BJ (cell line): Measurements from ENCODE around the gene RIIAD1. TPM values are rescaled to one million over a fixed set of nuclear protein-coding genes. Genes with fewer than 3 reads are reported as not detected.

Experiments
- CTCF ChIA-PET: fragments of 350-600 bp; formaldehyde crosslinking; extraction: SDS; loops from one replicate; lab custom pipeline; 2021; ENCODE audit warnings: antibody characterized with exemption, inconsistent platforms; lab: Yijun Ruan, JAX
- POLR2A ChIA-PET: fragments of 300-600 bp; sonication (Branson Sonifier 250); formaldehyde crosslinking; extraction: SDS; loops from one replicate; lab custom pipeline; 2021; ENCODE audit warnings: antibody characterized with exemption; lab: Charles Lee
- DNase-seq: peaks from one replicate; pipeline ENCODE4 v3.0.0-alpha.2; 2011; ENCODE audit warnings: low read depth
- H3K27me3 ChIP-seq: 2 replicates; pipeline ENCODE4 v1.6.0; 2011; ENCODE audit warnings: low read length; ENCODE audit not compliant: control insufficient read depth, insufficient read depth
- H3K36me3 ChIP-seq: 2 replicates; pipeline ENCODE4 v1.5.1; 2011; ENCODE audit warnings: low read length; ENCODE audit not compliant: control insufficient read depth, insufficient read depth
- H3K4me3 ChIP-seq: 2 replicates; pipeline ENCODE4 v1.5.1; 2011; ENCODE audit warnings: low read depth, mild to moderate bottlenecking, control low read depth, low read length
- polyA plus RNA-seq: library from polyadenylated mRNA; depleted of rRNA; stranded (reverse); fragments of >200 nt; gene quantifications from 2 replicates; pipeline ENCODE4 v1.2.3, GENCODE V29; 2011
- TF ChIP-seq, protein P1 (sequence below): IDR thresholded peaks from 2 replicates; pipeline ENCODE4 v1.5.1; 2011; ENCODE audit warnings: low read depth, mild to moderate bottlenecking, control low read depth, inconsistent platforms, low read length, moderate library complexity; ENCODE audit not compliant: insufficient read depth

Gene RIIAD1
- polyA plus RNA-seq, 1 experiment = not detected

DNA sequence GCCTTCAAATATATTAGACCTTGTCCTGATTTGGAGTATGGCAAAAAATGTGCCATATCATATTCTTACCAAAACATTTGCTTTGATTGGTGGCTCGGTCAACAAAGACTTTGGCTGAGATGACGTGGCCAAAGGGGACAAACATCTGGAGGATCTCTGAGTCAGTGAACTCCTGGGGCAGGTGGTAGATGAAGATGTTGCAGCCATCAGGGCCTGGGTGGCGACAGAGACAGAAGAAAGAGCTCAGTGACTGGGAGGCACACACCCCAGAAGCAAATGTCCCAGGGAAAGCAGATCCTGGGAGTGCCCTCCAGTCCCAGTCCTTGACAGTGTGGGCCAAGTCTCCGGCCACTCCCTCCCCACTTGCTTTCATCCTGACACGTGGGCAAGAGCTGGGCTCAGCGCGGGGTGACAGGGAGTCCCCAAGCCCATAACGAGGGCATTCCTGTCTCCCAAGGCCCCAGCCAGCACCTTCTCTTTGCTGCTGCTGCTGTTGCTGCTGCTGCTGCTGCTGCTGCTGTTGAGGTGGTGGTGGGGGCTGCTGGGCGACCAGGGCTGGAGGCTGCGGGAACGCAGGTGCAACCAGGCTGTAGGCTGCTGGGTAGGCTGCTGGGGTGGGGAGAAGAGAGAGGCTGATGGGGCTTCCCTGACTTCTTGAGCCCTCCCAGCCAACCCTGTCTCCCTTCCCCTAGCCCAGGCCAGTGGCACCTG, 15.4 kb upstream of the RIIAD1 start:
- Histone ChIP-seq H3K4me3 (no peak overlapping the region), H3K27me3 (peaks cover 2% of the 10 kb centered on the region), H3K36me3 (peaks cover 4% of the 10 kb centered on the region; the same call in 1 of the 2 replicates)
- POLR2A ChIA-PET = no interaction called here
- TF ChIP-seq, protein P1, sequence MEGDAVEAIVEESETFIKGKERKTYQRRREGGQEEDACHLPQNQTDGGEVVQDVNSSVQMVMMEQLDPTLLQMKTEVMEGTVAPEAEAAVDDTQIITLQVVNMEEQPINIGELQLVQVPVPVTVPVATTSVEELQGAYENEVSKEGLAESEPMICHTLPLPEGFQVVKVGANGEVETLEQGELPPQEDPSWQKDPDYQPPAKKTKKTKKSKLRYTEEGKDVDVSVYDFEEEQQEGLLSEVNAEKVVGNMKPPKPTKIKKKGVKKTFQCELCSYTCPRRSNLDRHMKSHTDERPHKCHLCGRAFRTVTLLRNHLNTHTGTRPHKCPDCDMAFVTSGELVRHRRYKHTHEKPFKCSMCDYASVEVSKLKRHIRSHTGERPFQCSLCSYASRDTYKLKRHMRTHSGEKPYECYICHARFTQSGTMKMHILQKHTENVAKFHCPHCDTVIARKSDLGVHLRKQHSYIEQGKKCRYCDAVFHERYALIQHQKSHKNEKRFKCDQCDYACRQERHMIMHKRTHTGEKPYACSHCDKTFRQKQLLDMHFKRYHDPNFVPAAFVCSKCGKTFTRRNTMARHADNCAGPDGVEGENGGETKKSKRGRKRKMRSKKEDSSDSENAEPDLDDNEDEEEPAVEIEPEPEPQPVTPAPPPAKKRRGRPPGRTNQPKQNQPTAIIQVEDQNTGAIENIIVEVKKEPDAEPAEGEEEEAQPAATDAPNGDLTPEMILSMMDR = no peak
- CTCF ChIA-PET = interaction anchor here (0.6 to 1.0 kb wide), 2 partner anchors 23 to 46 kb away, joined by 3 read pairs; no protein-coding TSS in a partner anchor
- DNase-seq = no peak

DNA sequence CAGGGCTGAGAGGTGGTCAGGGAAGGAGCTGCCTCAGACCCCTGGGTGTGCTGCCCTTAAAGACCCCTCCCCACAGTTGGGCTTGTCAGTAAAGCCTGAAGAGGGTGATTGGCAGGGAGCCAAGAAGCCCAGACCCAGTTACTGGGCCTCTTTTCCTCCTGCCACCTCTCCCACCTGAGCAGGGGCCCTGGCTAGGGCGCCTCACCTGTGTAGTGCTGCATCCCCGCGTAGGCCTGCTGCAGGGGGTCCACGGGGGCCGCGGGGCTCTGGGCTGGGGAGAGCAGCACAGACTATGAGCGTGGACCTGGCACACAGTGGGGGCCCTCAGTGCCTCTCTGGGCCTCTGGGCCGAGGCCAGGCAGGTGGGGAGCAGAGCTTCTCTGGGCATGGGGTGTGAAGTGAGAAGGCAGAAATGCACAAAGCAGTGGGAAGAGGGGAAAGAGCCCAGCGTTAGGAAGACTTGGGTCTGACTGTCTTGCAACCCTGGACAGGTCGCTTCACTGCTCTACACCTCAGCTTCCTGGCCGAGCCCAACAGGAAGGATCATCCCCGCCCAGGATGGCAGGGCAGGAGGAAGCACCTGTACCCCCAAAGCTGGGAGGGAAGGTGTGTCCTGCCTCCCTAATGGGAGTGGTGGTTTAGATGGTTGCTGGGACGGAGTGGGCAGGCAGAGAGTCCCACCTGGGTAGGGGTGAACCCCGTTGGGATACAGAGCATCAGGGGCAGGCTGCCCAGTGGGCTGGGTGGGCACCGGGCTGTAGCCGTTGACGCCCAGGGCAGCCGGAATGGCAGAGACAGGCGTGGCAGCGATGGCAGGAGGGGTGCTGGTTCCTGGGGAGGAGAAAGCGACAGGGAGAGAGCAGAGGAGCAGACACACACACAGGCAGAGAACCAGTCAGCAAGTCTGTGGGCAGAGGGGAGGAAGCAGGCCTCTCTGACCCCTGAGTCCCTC, 14.6 kb upstream of the RIIAD1 start:
- CTCF ChIA-PET = interaction anchor here (0.7 to 1.0 kb wide), 2 partner anchors 10 to 46 kb away, joined by 3 read pairs; partner anchors contain the start of gene CELF3
- H3K4me3 ChIP-seq = no peak overlapping the region
- DNase-seq = no peak
- H3K36me3 ChIP-seq = peaks cover 1% of the 10 kb centered on the region; the same call in 1 of the 2 replicates
- peaks cover 2% of the 10 kb centered on the region for H3K27me3 ChIP-seq
- TF ChIP-seq, protein P1 = no peak
- POLR2A ChIA-PET = no interaction called here

DNA sequence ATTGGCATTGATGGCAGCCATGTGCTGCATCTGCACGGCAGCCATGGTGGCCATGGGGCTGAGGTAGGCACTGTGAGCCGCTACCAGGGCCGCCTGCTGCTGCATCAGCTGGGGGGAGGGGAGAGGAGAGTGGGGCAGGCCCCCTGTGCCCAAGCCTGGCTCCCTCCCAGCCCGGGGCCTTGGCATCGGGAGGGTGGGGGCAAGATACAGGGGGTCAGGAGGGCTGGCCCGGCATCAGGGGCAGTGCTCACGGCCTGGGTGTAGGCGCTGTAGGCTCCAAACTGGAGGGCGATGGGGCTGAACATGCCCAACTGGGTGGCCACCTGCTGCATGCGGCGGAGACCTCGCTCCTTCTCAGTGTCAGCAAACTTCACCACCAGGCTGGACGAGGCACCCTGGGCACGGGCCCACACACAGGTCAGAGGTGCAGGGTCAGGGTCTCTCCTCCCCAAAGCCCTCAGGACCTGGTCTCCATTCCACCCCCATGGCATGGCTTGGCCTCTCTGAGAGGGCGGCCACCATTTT, 13.7 kb upstream of the RIIAD1 start:
- H3K4me3 ChIP-seq = no peak overlapping the region
- no peak for DNase-seq
- ChIA-PET CTCF (interaction anchor here (0.7 kb wide), 1 partner anchor 9 kb away, joined by 3 read pairs; the partner anchor contains the start of gene CELF3), POLR2A (no interaction called here)
- H3K36me3 ChIP-seq = no peaks in the 10 kb centered on the region
- TF ChIP-seq, protein P1 = no peak
- peaks cover 4% of the 10 kb centered on the region for H3K27me3 ChIP-seq

DNA sequence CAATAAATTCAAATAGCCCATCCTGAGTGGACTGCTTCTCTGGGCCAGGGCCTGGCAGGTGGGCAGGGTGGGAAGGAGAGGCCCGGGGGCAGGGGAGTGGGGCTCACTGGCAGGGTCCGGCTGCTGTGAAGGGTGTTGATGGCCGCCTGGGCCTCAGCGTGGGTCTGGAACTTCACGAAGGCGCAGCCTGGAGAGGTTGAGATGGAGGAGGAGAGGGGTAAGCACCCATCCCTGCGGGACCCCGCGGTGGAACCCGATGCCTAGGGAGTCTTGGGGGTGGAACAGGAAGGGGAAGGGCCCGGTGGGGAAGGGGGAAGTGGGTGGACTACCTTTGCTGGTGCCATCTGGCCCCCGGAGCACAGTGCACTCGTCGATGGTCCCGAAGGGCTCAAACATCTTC, 12.4 kb upstream of the RIIAD1 start:
- H3K36me3 ChIP-seq = no peaks in the 10 kb centered on the region
- TF ChIP-seq, protein P1 = no peak
- POLR2A ChIA-PET = no interaction called here
- H3K27me3 ChIP-seq = peaks cover 10% of the 10 kb centered on the region
- no peak overlapping the region for H3K4me3 ChIP-seq
- no peak for DNase-seq
- CTCF ChIA-PET = no interaction called here
